Tibial artery (tissue), 4 donors: Measurements from ENCODE around the gene RBBP5.

Source experiments
- DNase-seq, 2 donors: peaks; one replicate each; pipeline ENCODE4 v3.0.0-alpha.2; 2019
- H3K27ac ChIP-seq, 2 donors: fragments of 200-600 bp; sonication (generic) in 1 of 2; 1 replicate in 1 of 2; 2 replicates in 1 of 2; pipeline ENCODE4 v1.5.1; 2018 to 2019; ENCODE audit warnings: mild to moderate bottlenecking in 1 of 2
- H3K27me3 ChIP-seq, 2 donors: fragments of 200-600 bp; sonication (generic) in 1 of 2; one replicate each; pipeline versions ENCODE4 v1.5.1 to v1.6.0; 2016 to 2019
- H3K36me3 ChIP-seq, 3 donors: fragments of 200-600 bp; sonication (generic) in 2 of 3; one replicate each; pipeline ENCODE4 v1.5.1; 2016 to 2019; ENCODE audit warnings: mild to moderate bottlenecking in 2 of 3
- H3K4me1 ChIP-seq, 4 donors: fragments of 200-600 bp; sonication (generic) in 2 of 4; 1 replicate in 3 of 4; 2 replicates in 1 of 4; pipeline ENCODE4 v1.5.1; 2016 to 2019
- H3K4me3 ChIP-seq, 2 donors: fragments of 200-600 bp; sonication (generic) in 1 of 2; 1 replicate in 1 of 2; 2 replicates in 1 of 2; pipeline ENCODE4 v1.5.1; 2018 to 2019; ENCODE audit warnings: mild to moderate bottlenecking in 2 of 2
- H3K9me3 ChIP-seq, 3 donors: fragments of 200-600 bp; sonication (generic) in 1 of 3; one replicate each; pipeline ENCODE4 v1.5.1; 2016 to 2019
- CTCF ChIP-seq, 2 experiments: fragments of 200-600 bp in 1 of 2; fragments of 450-650 bp in 1 of 2; IDR thresholded peaks; one replicate each; pipeline ENCODE4 v1.5.1; 2017 to 2019; ENCODE audit warnings: antibody characterized with exemption in 2 of 2, mild to moderate bottlenecking in 1 of 2, moderate library complexity in 1 of 2
- intact Hi-C: fragments of 100-400 bp; cut with DNase I; formaldehyde crosslinking; loops from one replicate; pipeline ENCODE4 v1.15.0; 2023; ENCODE audit warnings: low total_unique reads

The RBBP5 gene

GRCh38 chr1:205108464-205108863 is 13.3 kb downstream of the RBBP5 start:
- DNase-seq = no peak
- H3K36me3 ChIP-seq = peaks cover 40 to 94% (median 59%) of the 10 kb centered on the region in 3 donors
- TF ChIP-seq CTCF (IDR thresholded peaks at IDR 0.05) = no peak

GRCh38 chr1:205107327-205107726 is 14.5 kb downstream of the RBBP5 start:
- Histone ChIP-seq H3K36me3 (peaks cover 42 to 93% (median 60%) of the 10 kb centered on the region in 3 donors), H3K9me3 (no peaks in the 10 kb centered on the region), H3K4me3 (no peak overlapping the region), H3K27ac (no peak overlapping the region), H3K27me3 (no peaks in the 10 kb centered on the region), H3K4me1 (no peaks in the 10 kb centered on the region)
- intact Hi-C loops = no loop called here
- DNase-seq = no peak
- TF ChIP-seq CTCF (IDR thresholded peaks at IDR 0.05) = no peak

More at GRCh38 chr1:205108464-205108863, 13.3 kb downstream of the RBBP5 start:
- Histone ChIP-seq H3K4me1 (no peaks in the 10 kb centered on the region), H3K27me3 (no peaks in the 10 kb centered on the region), H3K9me3 (no peaks in the 10 kb centered on the region), H3K27ac (no peak overlapping the region), H3K4me3 (no peak overlapping the region)
- intact Hi-C loops = no loop called here

- Histone ChIP-seq H3K27me3 (no peaks in the 10 kb centered on the region), H3K36me3 (peaks cover 85 to 95% (median 85%) of the 10 kb centered on the region in 3 donors), H3K9me3 (no peaks in the 10 kb centered on the region), H3K4me3 (no peak overlapping the region), H3K27ac (no peak overlapping the region), H3K4me1 (no peaks in the 10 kb centered on the region)
- DNase-seq = no peak
- TF ChIP-seq CTCF (IDR thresholded peaks at IDR 0.05) = no peak
- intact Hi-C loops = no loop called here
Observed at GRCh38 chr1:205102404-205102803, 19.4 kb downstream of the RBBP5 start.

- Histone ChIP-seq H3K27ac (no peak overlapping the region), H3K9me3 (no peaks in the 10 kb centered on the region), H3K36me3 (peaks cover 92 to 97% (median 92%) of the 10 kb centered on the region in 3 donors), H3K4me1 (no peaks in the 10 kb centered on the region), H3K27me3 (no peaks in the 10 kb centered on the region), H3K4me3 (no peak overlapping the region)
- no peak for TF ChIP-seq CTCF (IDR thresholded peaks at IDR 0.05)
- intact Hi-C loops = no loop called here
- no peak for DNase-seq
Observed at GRCh38 chr1:205098242-205098641, 23.5 kb downstream of the RBBP5 start.

GRCh38 chr1:205095422-205095821 is 26.4 kb downstream of the RBBP5 start:
- no peaks in the 10 kb centered on the region for H3K4me1 ChIP-seq
- peaks cover 88 to 97% (median 89%) of the 10 kb centered on the region in 3 donors for H3K36me3 ChIP-seq
- TF ChIP-seq CTCF (IDR thresholded peaks at IDR 0.05) = no peak
- H3K4me3 ChIP-seq = no peak overlapping the region
- no peak overlapping the region for H3K27ac ChIP-seq
- intact Hi-C loops = no loop called here
- no peak for DNase-seq
- H3K9me3 ChIP-seq = no peaks in the 10 kb centered on the region
- no peaks in the 10 kb centered on the region for H3K27me3 ChIP-seq
